Activated CD4-positive, alpha-beta T cell treated with anti-CD3 and anti-CD28 coated beads, Interleukin-2, amount 10 ng/mL, durations not matched to agents 24 days and 14 days (primary cell): ENCODE results near the gene ABCG5. TPM values are rescaled to one million over a fixed set of nuclear protein-coding genes. Genes with fewer than 3 reads are reported as not detected.

Experiments used
- DNase-seq: peaks from one replicate; pipeline ENCODE4 v3.0.0; 2022
- H3K27ac Mint-ChIP-seq: one replicate; pipeline ENCODE4 v1.8.0; 2022; ENCODE audit warnings: mild to moderate bottlenecking, mixed read lengths
- H3K27me3 Mint-ChIP-seq: one replicate; pipeline ENCODE4 v1.8.0; 2022; ENCODE audit warnings: mixed read lengths
- H3K36me3 Mint-ChIP-seq: one replicate; pipeline ENCODE4 v1.8.0; 2022; ENCODE audit warnings: low read depth, mild to moderate bottlenecking, mixed read lengths
- H3K4me1 Mint-ChIP-seq: one replicate; pipeline ENCODE4 v1.8.0; 2021; ENCODE audit warnings: mixed read lengths
- H3K4me3 Mint-ChIP-seq: one replicate; pipeline ENCODE4 v1.8.0; 2022; ENCODE audit warnings: mild to moderate bottlenecking, moderate library complexity, mixed read lengths
- H3K9me3 Mint-ChIP-seq: one replicate; pipeline ENCODE4 v1.8.0; 2021; ENCODE audit warnings: mixed read lengths
- intact Hi-C: fragments of 100-400 bp; cut with micrococcal nuclease; formaldehyde crosslinking; loops from one replicate; pipeline ENCODE4 v1.15.1; 2023
- total RNA-seq: library from RNA; stranded (reverse); gene quantifications from 2 replicates; pipeline ENCODE4 v1.2.3, GENCODE V29; 2022

Gene ABCG5
- total RNA-seq, 1 donor from 2014 or later: not detected

DNA sequence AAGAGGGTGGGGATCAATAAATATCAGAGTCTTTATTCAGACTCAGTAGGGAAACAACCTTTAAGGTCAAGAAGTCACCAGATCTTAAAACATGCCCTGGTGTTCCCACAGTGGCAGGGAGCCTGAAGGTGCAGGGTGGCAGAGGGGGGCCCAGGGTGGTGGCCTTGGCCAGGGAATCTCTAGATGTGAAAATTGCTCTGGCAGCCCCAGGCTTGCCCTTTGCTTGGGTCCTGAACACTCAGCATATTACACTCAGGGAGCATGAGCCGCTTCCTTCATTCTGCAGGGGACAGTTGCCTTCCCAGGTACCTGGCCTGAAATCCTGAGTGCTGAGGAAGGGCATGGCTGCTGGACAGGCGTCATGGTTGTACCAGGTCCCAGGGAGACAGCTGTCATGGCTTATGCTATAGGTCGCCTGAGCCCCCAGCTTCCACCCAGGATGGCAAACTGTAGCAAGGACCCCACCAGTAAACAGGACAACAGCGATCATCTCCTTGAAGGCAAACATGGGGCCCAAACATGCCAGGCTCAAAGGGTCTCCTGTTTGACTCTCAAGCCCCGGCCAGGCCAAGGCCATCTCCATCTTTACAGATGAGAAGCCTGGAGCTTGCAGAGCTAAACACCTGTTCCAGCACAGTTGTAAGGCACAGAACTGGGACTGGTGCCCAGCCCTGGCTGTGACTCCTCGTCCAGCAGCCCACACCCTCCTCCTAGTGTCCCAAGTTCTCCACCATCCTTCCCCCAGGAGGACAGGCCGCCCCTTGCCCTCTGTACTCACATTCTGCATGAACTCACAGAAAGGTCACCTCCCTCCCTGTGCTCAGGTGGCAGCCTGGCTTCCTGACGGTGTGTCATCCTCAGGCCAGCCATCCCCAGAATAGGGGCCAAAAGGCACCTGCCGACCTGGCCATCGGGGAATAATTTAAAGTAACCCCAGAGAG lies 14.8 kb upstream of the ABCG5 start:
- H3K9me3 Mint-ChIP-seq: no peaks in the 10 kb centered on the region
- no peak overlapping the region for H3K27ac Mint-ChIP-seq
- intact Hi-C loops: no loop called here
- peak; percentile 45 for DNase-seq
- H3K36me3 Mint-ChIP-seq: no peaks in the 10 kb centered on the region
- H3K4me1 Mint-ChIP-seq: no peaks in the 10 kb centered on the region
- no peak overlapping the region for H3K4me3 Mint-ChIP-seq
- peaks cover 15% of the 10 kb centered on the region for H3K27me3 Mint-ChIP-seq

- DNase-seq: peak; percentile 43
- Mint-ChIP-seq H3K9me3 (no peaks in the 10 kb centered on the region), H3K27me3 (peaks cover 13% of the 10 kb centered on the region), H3K36me3 (no peaks in the 10 kb centered on the region), H3K4me3 (no peak overlapping the region), H3K4me1 (no peaks in the 10 kb centered on the region), H3K27ac (no peak overlapping the region)
- intact Hi-C loops: no loop called here
Measured at GRCh38 chr2:43852196-43852730, 13.6 kb upstream of the ABCG5 start.

DNA sequence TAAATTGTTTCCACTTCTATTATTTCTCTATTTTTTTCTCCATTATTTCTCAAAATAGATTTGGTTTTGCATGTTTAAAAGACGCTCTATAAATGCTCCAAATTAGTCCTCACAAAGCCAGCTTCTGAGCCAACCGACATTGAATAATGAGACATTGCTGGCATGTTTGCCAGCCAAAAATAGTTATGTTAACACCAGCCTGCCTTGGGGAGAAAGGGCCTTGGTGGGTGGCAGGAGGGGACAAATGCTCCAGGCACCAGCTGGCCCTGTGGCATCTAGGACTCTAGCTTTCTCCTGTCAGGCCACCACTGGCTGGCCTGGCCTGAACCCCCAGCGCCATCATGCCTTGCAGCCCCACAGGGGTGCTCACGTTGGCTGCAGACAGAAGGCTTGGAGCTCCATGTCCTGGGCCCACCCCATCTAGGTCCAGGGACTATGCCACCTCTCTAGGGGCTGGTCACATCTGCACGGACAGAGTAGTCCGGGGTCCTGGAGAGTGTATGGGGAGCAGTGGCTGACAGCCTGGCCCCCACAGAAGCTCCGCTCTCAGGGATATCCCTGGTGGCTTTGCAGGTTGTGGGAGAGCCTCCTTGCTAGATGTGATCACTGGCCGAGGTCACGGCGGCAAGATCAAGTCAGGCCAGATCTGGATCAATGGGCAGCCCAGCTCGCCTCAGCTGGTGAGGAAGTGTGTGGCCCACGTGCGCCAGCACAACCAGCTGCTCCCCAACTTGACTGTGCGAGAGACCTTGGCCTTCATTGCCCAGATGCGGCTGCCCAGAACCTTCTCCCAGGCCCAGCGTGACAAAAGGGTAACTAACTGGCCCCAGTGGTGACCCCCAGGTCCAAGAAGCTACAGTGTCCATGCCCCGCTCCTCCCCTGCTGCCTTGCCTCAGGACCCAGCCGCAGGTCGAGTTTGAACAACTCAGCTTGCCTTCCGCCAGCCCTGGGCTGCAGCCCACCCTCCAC lies 12.7 kb upstream of the ABCG5 start:
- H3K36me3 Mint-ChIP-seq: no peaks in the 10 kb centered on the region
- H3K4me1 Mint-ChIP-seq: no peaks in the 10 kb centered on the region
- intact Hi-C loops: no loop called here
- peak; percentile 34 for DNase-seq
- H3K27ac Mint-ChIP-seq: no peak overlapping the region
- H3K9me3 Mint-ChIP-seq: no peaks in the 10 kb centered on the region
- peaks cover 7% of the 10 kb centered on the region for H3K27me3 Mint-ChIP-seq
- H3K4me3 Mint-ChIP-seq: no peak overlapping the region

GRCh38 chr2:43848214-43848613 lies 9.6 kb upstream of the ABCG5 start:
- no peak overlapping the region for H3K4me3 Mint-ChIP-seq
- DNase-seq: peak; percentile 34

GRCh38 chr2:43846140-43846793 lies 7.6 kb upstream of the ABCG5 start:
- H3K27me3 Mint-ChIP-seq: peaks cover 5% of the 10 kb centered on the region
- peak; percentile 40 for DNase-seq
- no peaks in the 10 kb centered on the region for H3K36me3 Mint-ChIP-seq
- no peak overlapping the region for H3K27ac Mint-ChIP-seq
- H3K4me1 Mint-ChIP-seq: no peaks in the 10 kb centered on the region
- H3K4me3 Mint-ChIP-seq: no peak overlapping the region
- intact Hi-C loops: no loop called here
- no peaks in the 10 kb centered on the region for H3K9me3 Mint-ChIP-seq

More at GRCh38 chr2:43848214-43848613, 9.6 kb upstream of the ABCG5 start:
- intact Hi-C loops: no loop called here
- Mint-ChIP-seq H3K27me3 (peaks cover 5% of the 10 kb centered on the region), H3K36me3 (no peaks in the 10 kb centered on the region), H3K9me3 (no peaks in the 10 kb centered on the region), H3K27ac (no peak overlapping the region), H3K4me1 (no peaks in the 10 kb centered on the region)

- H3K4me1 Mint-ChIP-seq: no peaks in the 10 kb centered on the region
- H3K36me3 Mint-ChIP-seq: no peaks in the 10 kb centered on the region
- intact Hi-C loops: no loop called here
- no peaks in the 10 kb centered on the region for H3K9me3 Mint-ChIP-seq
- H3K27me3 Mint-ChIP-seq: peaks cover 7% of the 10 kb centered on the region
- no peak overlapping the region for H3K27ac Mint-ChIP-seq
- H3K4me3 Mint-ChIP-seq: no peak overlapping the region
- DNase-seq: peak; percentile 25
Measured at GRCh38 chr2:43845181-43845580, 6.5 kb upstream of the ABCG5 start.

DNA sequence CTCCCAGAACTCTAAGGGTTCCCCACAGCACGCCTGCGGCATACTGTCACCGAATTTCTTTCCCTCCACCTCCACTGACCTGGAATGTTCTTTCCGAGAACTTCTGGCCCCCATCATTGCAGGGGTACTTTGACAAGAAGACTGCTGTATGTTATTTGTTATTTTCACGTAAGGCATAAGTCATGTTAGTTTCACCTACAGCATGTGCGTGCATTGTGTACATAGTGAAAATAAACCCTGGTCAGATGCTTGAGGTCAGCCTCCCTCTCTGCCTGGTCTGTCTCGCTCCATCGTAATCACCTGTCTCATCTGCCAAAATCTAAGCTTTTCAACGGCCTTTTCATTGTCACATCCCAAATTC lies 4.2 kb upstream of the ABCG5 start:
- H3K9me3 Mint-ChIP-seq: no peaks in the 10 kb centered on the region
- no peaks in the 10 kb centered on the region for H3K36me3 Mint-ChIP-seq
- H3K27ac Mint-ChIP-seq: no peak overlapping the region
- no peaks in the 10 kb centered on the region for H3K4me1 Mint-ChIP-seq
- peaks cover 5% of the 10 kb centered on the region for H3K27me3 Mint-ChIP-seq
- intact Hi-C loops: no loop called here
- no peak overlapping the region for H3K4me3 Mint-ChIP-seq
- peak; percentile 25 for DNase-seq

- Mint-ChIP-seq H3K9me3 (no peaks in the 10 kb centered on the region), H3K27ac (no peak overlapping the region), H3K36me3 (no peaks in the 10 kb centered on the region), H3K4me3 (no peak overlapping the region), H3K4me1 (no peaks in the 10 kb centered on the region), H3K27me3 (peaks cover 4% of the 10 kb centered on the region)
- intact Hi-C loops: no loop called here
- peak; percentile 34 for DNase-seq
Measured at GRCh38 chr2:43841949-43842865, 3.6 kb upstream of the ABCG5 start.

GRCh38 chr2:43840965-43841364 lies 2.3 kb upstream of the ABCG5 start:
- H3K4me3 Mint-ChIP-seq: no peak overlapping the region
- intact Hi-C loops: no loop called here
- H3K9me3 Mint-ChIP-seq: no peaks in the 10 kb centered on the region
- no peaks in the 10 kb centered on the region for H3K36me3 Mint-ChIP-seq
- H3K27ac Mint-ChIP-seq: no peak overlapping the region
- no peaks in the 10 kb centered on the region for H3K4me1 Mint-ChIP-seq
- DNase-seq: peak; percentile 44
- H3K27me3 Mint-ChIP-seq: peaks cover 2% of the 10 kb centered on the region

- Mint-ChIP-seq H3K36me3 (no peaks in the 10 kb centered on the region), H3K4me1 (no peaks in the 10 kb centered on the region), H3K27ac (no peak overlapping the region), H3K4me3 (no peak overlapping the region), H3K9me3 (no peaks in the 10 kb centered on the region), H3K27me3 (peaks cover 3% of the 10 kb centered on the region)
- intact Hi-C loops: no loop called here
- peak; percentile 41 for DNase-seq
Measured at GRCh38 chr2:43839776-43840564, 1.3 kb upstream of the ABCG5 start.

- H3K27ac Mint-ChIP-seq: no peak overlapping the region
- H3K27me3 Mint-ChIP-seq: peaks cover 4% of the 10 kb centered on the region
- DNase-seq: peak; percentile 42
- no peaks in the 10 kb centered on the region for H3K9me3 Mint-ChIP-seq
- intact Hi-C loops: no loop called here
- no peaks in the 10 kb centered on the region for H3K4me1 Mint-ChIP-seq
- H3K36me3 Mint-ChIP-seq: no peaks in the 10 kb centered on the region
- no peak overlapping the region for H3K4me3 Mint-ChIP-seq
Measured at GRCh38 chr2:43837831-43838559, 644 bp downstream of the ABCG5 start.

DNA sequence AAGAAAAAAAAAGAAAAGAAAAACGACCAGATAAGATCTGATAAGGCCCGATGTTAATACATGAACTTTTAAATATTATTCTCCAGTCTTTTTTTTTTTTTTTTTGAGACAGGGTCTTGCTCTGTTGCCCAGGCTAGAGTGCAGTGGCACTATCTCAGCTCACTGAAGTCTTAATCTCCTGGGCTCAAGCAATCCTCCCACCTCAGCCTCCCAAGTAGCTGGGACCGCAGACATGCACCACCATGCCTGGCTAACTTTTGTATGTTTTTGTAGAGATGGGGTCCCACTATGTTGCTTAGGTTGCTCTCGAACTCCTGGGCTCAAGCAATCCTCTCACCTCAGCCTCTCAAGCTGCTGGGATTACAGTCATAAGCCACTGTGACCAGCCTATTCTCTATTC lies 1.6 kb downstream of the ABCG5 start:
- no peak for DNase-seq
- no peak overlapping the region for H3K4me3 Mint-ChIP-seq
- H3K36me3 Mint-ChIP-seq: no peaks in the 10 kb centered on the region
- no peaks in the 10 kb centered on the region for H3K9me3 Mint-ChIP-seq
- H3K27ac Mint-ChIP-seq: no peak overlapping the region
- H3K27me3 Mint-ChIP-seq: peaks cover 6% of the 10 kb centered on the region
- H3K4me1 Mint-ChIP-seq: no peaks in the 10 kb centered on the region
- intact Hi-C loops: no loop called here
